ENCODE data around the gene USP13.
"Not testable (repeated sequence)": the region's sequence is repeated elsewhere in the genome, so short reads cannot be mapped to it uniquely, and the experiment has no call there.

Gene USP13, protein sequence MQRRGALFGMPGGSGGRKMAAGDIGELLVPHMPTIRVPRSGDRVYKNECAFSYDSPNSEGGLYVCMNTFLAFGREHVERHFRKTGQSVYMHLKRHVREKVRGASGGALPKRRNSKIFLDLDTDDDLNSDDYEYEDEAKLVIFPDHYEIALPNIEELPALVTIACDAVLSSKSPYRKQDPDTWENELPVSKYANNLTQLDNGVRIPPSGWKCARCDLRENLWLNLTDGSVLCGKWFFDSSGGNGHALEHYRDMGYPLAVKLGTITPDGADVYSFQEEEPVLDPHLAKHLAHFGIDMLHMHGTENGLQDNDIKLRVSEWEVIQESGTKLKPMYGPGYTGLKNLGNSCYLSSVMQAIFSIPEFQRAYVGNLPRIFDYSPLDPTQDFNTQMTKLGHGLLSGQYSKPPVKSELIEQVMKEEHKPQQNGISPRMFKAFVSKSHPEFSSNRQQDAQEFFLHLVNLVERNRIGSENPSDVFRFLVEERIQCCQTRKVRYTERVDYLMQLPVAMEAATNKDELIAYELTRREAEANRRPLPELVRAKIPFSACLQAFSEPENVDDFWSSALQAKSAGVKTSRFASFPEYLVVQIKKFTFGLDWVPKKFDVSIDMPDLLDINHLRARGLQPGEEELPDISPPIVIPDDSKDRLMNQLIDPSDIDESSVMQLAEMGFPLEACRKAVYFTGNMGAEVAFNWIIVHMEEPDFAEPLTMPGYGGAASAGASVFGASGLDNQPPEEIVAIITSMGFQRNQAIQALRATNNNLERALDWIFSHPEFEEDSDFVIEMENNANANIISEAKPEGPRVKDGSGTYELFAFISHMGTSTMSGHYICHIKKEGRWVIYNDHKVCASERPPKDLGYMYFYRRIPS

DNA sequence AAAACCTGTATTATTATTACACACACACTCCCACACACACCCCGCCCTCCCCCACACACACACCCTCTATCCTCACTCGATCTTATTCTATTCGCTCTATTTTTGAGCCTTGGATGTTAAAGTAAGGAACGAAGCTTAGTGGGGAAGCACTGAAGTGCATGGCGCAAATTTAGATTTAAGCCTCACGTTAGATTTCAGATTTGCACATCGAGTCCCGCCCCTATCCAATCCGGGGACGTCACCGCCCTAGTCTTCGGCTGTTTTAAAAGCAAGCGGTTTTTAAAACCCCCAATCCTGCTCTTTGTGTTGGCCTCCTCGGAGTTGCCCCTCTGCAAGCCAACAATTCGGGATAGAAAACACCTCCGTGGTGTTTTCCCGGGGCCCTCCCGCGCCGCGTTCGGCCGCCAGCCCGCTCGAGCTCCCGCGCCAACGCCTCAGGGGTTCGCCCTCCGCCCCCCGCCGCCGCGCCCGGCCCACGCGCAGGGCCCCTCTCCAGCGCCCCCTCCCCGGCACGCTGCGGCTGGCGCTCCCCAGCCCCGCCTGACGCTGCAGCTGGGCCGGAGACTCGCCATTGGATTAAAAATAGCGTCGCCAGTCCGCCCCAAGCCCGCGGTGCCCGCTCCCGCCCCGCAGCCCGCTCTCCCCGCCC is at the start of gene USP13:
Gene USP13 (plus strand): TSS at position 594 of the 649 bp plus-strand sequence. CDS start 186 bp downstream, outside the sequence.
- no peak for FAIRE-seq

DNA sequence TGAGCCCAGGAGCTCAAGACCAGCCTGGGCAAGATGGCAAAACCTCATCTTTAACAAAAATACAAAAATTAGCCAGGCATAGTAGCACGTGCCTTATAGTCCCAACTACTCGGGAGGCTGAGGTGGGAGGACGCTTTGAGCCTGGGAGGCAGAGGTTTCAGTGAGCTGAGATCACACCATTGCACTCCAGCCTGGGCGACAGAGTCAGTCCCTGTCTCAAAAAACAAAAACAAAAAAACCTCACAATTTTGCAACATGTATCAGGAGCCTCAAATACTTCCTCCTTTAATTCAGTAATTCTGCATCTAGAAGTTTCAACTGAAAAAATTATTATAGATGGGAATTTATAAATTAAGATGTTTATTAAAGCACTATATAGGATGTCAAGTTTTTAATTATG is 49.5 kb upstream of the USP13 start:
- no peak for FAIRE-seq

DNA sequence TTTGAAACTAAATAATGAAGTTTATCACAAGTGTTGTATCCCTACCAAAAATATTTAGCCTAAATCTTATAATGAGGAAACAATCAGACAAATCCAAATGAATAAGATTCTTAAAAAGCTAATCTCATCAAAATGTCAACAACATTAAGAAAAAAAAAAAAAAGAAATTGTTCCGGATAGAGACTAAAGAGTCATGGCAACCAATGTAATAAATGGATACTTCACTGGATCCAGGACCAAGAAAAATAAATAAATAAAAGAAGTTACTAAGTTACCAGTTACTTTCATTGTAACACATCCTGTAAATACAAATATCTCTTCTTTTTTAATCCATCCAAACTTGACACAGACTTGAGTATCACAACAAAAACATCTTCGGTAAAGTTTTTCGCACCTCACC is 49.0 kb upstream of the USP13 start:
- no peak for FAIRE-seq

DNA sequence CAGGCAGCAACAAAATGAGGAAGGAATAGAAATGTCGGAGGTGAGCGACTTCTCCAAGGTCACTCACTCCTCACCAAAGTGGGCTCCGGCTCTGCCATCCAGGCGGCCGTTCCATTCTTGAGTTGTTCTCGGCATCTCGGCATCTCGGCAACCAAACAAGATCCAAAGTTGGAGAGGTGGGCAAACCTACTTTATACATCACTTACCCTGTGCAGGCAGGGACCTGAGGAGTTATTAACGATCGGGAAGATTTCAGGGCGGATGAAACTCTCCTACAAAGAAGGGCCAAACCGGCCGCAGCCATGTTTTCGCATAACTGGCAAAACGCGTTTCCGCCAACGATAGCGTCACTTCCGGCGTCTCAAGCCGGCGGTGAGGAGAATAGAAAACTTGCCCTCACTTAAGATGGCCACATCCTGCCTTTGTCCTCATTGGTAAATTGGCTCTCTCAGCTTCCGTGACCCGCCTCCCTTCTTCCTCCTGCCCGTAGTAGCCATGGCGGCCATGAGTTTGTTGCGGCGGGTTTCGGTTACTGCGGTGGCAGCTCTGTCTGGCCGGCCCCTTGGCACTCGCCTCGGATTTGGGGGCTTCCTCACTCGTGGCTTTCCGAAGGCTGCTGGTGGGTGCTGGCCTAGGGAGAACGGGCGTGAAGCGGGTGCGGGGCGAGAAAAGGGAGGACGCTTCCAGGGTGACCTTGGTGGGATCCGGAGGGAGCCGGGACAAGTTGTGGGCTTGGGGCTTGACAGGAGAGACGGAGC is 48.3 kb upstream of the USP13 start, which contains the start of the genes MRPL47 and NDUFB5:
Gene MRPL47 (minus strand): TSS at position 318 of the 758 bp plus-strand sequence. CDS start 14 bp downstream, at position 304.
Gene NDUFB5 (plus strand): TSS at position 474 of the 758 bp plus-strand sequence. CDS start 22 bp downstream, at position 496.
- FAIRE-seq, result no peak

DNA sequence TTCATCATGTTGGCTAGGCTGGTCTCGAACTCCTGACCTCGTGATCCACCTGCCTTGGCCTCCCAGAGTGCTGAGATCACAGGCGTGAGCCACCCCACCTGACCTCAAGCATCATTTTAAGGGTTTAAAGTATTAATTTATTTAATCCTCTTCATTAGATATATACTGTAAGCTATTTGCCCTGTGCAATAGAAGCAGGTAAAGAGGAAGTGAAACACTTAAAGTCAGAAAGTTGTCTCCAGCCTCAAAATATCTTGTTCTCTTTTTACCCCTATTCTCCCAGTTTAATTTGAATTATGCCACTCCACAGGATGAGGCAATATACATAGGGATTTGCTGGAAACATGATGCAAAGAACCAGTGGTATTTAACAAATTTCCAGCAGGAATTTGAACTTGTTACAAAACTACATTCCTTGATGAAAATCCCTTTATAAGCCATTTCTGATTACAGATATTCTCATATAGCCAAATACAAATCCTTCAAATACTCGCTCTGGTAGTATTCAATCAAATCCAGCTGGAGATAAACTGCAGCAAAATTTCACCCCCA is 46.2 kb upstream of the USP13 start:
- no peak for FAIRE-seq

DNA sequence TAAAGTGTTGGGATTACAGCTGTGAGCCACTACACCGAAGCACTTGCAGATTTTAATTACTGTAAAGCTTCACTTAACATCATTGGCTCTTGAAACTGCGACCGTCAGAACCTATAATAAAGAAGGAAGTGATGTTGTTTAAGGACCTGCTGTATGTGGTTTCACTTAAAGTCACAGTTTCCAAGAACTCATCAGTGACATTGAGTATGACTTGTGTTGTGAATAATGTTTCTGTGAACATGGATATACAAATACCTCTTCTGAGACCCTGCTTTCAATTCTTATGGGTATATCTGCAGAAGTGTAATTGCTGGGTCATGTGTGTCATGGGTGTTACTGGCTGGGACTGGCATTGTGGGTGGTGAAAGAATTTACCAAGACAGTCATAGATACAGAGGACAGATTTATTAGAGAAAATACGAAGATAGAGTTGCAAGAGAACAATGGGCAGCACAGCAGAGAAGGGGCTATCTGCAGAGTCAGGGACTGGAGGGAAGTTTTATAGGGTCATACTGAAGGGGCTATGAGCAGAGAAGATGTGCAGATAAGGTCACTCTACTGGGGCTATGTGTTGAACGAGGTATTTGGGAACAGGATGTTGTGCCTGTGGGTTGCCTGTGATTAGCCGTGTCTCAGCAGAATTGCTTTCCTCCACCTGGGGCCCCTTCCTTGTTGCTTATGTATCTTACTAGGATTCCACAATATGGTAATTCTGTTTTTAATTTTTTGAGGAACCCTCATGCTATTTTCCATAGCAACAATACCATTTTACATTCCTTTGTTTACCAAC is 43.7 kb upstream of the USP13 start:
- no peak for FAIRE-seq

DNA sequence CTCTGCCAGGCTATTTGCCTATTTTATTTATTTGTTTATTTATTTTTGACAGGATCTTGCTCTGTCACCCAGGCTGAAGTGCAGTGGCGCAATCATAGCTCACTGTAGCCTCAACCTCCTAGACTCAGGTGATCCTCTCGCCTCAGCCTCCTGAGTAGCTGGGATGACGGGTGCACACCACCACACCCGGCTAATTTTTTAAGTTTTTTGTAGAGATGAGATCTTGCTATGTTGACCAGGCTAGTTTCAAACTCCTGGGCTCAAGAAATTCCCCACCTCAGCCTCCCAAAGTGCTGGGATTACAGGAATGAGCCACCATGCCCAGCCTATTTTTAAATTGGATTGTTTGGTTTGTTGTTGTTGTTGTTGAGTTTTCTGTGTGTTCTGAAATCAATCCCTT is 42.8 kb upstream of the USP13 start:
- FAIRE-seq, result no peak

DNA sequence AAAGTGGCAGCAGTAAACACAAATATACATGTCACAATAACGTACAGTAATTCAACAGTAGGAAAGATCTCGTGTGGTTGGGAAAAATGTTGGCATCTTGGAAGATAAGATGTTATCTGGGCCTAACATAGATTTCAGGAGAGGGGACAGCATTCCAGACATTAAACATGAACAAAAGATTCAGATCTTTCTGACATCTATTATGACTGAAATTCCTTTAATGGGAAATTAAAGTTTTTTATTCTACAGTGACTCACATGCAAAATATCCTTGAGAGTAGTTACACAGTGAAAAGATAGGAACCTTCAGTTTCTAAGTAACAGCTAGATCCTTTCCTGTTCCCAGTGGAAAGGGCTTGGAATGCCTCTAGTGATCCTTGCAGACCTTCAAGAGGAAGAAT is 39.0 kb upstream of the USP13 start:
- FAIRE-seq, result no peak

DNA sequence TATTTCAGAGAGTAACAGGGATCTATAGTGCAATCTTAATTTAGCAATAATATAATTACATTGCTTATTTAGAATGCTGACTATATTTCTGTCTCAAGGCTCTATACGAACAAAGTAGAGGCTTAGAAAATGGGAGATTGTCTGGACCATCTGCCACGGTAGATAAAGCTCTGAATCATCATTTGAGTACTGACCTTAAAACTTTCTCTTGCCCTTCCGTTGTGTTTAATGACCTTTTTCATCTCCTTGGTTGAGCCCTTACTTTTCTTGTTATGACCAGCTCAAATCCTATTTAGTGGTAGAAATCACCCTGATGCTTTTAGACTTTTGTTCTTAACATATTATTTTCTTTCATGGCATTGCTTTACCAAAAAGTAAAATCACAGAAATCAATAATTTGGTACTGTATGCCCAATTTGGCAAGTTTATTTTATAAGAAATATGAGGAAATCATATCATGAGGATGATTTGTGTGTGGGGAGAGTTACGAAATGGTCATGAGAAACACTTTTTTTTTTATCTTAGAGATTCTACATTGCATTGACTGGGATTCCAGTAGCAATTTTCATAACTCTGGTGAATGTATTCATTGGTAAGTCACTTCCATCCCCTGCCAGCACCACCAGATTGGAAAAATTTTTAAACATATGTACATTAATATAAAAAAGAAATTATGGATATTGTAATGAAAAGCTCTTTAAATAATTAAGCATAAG is 37.2 kb upstream of the USP13 start:
- FAIRE-seq, result no peak

DNA sequence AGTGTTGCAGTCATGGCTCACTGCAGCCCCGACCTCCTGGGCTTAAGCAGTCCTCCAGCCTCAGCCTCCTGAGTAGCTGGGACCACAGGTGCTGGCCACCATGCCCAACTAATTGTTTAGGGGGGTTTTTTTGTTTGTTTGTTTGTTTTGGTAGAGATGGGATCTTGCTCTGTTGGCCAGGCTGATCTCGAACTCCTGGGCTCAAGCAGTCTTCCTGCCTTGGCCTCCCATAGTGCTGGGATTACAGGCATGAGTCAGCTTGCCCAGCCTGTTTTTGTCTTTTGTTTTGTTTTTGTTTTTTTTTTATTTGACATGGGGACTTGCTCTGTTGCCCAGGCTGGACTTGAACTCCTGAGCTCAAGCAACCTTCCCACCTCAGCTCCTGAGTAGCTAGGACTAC is 30.8 kb upstream of the USP13 start:
- FAIRE-seq, result no peak

DNA sequence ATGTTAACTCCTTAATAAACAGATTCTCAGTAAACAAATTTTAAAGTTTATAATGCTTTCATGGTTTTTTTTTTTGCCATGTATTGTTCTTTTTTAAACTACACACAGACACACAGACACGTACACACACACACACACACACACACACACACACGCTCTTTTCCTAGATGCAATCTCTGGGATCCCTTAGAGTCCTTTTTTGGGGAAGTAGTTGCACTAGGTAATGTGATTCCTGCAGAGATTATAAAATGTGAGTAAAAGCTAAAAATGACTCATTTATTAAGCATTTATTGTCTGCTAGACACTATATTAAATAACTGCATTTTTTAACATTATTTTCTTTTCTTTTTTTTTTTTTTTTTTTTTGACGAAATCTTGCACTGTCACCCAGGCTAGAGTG is 28.4 kb upstream of the USP13 start:
- no peak for FAIRE-seq

DNA sequence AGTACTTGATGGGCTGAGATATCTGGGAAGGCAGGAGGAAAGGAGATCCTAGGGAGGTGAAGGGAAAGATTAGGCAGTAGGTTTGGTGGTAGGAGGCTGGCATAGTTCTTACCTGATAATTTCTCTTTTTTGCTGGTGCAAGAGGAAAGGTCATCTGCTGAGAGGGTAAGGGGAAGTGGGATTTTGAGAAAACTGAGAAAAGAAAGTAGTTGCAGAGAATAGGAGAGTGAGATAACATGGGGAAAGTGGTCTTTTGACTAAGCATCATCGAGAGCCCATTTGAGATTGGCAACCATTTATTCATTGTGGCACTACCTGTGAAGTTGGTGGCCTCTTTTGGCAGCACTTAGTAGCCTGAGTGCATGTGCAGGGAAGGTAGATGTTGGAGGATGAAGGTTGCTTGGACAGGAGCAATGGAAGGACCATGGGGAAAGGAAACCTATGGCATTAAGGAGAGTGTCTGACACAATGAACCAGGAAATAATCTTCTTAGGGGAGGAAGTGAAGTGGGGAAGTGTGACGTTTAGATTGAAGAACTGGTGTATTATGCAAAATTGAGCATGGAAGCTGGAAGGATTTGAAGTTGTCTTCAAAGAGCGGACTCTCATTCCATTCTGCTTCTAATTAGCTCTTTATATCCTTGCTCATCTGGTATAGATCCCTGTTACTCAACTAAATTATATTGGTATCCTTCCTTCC is 21.9 kb upstream of the USP13 start:
- FAIRE-seq, result no peak

DNA sequence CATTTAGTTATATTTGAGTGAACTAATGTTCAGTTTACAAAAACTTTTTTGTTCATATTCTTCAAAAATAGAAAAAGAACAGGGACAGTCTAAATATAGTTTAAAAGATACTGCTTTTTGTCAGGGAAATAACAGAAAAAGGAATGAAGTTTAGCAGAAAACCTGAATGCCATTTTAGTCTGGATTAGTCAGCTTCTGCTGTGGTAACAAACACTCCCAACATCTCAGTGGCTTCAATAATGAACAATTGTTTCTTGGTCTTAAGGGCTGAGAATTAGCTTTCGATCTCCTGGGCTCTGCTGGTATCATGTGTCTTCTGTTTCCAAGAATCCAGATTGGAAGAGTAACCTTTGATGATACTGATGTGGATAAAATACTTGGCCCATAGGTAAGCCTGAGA is 12.4 kb upstream of the USP13 start:
- FAIRE-seq, result no peak

DNA sequence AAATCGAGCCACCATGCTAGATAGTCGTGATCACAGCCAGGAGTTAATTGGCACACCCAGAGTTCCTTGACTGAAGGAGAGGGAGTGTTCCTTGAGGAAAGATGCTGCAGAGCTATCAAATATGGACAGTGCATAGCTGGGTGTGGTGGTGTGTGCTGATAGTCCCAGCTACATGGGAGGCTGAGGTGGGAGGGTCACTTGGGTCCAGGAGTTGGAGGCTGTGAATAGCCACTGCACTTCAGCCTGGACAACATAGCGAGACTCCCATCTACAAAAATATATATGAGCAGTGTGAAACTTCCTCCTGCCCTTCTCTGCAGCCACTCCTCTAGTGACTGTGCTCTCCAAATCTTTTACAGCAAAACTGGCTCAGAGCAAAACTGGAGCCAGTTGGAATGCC is 10.0 kb upstream of the USP13 start:
- FAIRE-seq, result no peak

DNA sequence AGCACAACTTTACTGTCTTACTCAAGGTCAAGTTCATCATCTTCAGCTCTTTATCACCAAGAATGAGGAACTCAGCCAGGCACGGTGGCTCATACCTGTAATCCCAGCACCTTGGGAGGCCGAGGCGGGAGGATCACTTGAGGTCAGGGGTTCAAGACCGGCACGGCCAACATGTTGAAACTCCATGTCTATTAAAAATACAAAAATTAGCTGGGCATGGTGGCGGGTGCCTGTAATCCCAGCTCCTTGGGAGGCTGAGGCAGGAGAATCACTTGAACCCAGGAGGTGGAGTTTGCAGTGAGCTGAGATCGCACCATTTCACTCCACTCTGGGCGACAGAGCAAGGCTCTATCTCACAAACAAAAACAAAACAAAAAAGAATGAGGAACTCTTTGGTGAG is 9.0 kb upstream of the USP13 start:
- not testable (repeated sequence) for FAIRE-seq

DNA sequence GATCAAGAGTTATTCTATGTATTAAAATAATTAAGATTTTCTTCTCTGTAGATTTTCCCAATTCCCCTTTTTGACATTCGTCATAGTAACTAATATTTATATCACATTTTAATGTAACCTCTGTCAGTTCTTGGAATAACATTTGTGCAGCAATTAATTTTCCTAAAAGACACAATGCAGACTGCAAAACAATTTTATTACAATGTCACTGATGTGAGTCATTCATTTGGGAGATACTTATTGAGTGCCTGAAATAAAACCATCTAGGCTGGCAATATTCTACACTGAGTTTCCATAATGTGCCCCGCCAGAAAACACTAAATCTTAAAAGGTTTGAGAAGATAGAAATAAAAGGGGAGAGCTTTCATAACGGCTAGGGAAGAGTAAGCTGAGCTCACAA is 6.7 kb upstream of the USP13 start:
- no peak for FAIRE-seq

DNA sequence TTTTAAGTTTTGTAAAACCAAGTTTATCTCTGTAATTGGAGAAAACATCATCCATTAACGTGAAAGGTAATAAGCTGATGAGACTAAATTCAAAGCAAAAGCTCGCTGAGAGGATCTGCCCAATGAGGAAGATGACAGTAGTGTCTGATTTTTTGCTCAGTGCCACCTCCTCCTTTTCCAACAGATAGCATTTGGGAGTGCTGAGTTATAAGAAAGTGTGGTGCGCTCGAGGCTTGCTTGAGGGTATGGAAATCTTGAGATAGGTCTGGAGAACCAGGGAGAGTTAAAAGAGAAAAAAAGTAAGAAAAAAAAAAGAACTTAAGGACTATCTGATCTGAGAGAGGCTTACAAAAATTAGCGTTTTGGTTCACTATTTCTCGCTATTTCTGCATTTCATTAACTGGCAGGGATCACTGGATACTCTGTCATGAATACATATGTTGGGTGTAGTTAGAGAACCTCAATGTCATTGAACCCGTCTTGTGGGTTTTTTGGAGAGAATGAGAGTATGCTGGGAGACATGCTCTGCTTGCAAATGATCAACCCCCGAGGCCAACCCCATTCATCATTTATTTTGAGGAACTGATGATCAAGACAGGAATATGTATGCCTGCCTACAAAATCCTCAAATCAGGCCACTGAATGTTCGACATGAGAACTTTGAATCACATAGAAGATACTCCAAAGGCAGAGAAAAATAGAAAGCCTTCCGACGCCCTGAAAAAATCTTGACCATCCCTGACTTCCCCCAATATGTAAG is 973 bp upstream of the USP13 start:
- FAIRE-seq, result no peak

DNA sequence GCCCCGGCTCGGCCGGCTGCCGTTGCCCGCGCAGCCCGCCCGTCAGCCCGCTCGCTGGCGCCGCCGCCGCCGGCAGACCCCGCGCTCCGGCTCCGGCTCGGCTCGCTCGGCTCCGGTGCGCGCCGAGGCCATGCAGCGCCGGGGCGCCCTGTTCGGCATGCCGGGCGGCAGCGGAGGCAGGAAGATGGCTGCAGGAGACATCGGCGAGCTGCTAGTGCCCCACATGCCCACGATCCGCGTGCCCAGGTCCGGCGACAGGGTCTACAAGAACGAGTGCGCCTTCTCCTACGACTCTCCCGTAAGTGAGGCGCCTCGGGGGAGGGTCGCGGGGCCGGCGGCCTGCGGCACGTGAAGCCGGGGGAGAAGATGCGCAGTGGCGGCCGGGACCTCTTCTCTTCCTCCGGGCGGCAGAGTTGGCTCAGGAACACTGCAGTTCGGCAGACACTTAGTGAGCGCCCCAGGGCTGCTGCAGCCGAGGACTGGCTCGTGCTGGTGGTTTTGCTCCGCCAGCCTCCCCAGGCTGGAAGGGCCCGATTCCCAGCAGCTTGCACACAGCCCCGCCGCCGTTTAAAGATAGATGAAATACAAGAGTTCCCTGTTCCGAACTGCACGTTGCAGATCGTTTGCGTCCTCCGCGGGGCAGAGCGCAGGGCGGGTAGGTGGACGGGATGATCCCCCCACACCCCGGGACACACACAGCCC is 407 bp downstream of the USP13 start:
- no peak for FAIRE-seq

Data from colon (tissue), 2 donors.